Measurements from ENCODE around the gene EMILIN1. TPM values are rescaled to one million over a fixed set of nuclear protein-coding genes. Genes with fewer than 3 reads are reported as not detected.

The EMILIN1 gene
- total RNA-seq, 3 donors from 2014 or later: 25.6 to 94.7 (median 26.9) TPM

- TF ChIP-seq CTCF (IDR thresholded peaks at IDR 0.05) (no peak), POLR2AphosphoS5 (IDR thresholded peaks at IDR 0.05) (no peak), POLR2A (IDR thresholded peaks at IDR 0.05) (no peak)
- no peak for DNase-seq (ENCODE audit: low spot score in 2 of 2)
- intact Hi-C loops (cut with DNase I; ENCODE audit: low total_unique reads): loop anchor here (2.0 to 10.0 kb wide), 2 partner anchors 35 to 211 kb away; partner anchors contain the start of gene UCN
- peaks cover 0 to 4% of the 10 kb centered on the region in 2 donors for H3K4me1 ChIP-seq
- no peaks in the 10 kb centered on the region for H3K36me3 ChIP-seq
- H3K27ac ChIP-seq: no peak overlapping the region
- no peaks in the 10 kb centered on the region for H3K27me3 ChIP-seq
- H3K4me3 ChIP-seq: no peak overlapping the region
- H3K9me3 ChIP-seq: no peaks in the 10 kb centered on the region
Measured at GRCh38 chr2:27093430-27094352, 15.3 kb downstream of the EMILIN1 start.

- no peak for TF ChIP-seq CTCF (IDR thresholded peaks at IDR 0.05)
- no peak for TF ChIP-seq POLR2AphosphoS5 (IDR thresholded peaks at IDR 0.05)
- TF ChIP-seq POLR2A (IDR thresholded peaks at IDR 0.05): no peak
- Histone ChIP-seq H3K9me3 (no peaks in the 10 kb centered on the region), H3K27ac (no peak overlapping the region), H3K36me3 (no peaks in the 10 kb centered on the region), H3K4me1 (peaks cover 0 to 4% of the 10 kb centered on the region in 2 donors), H3K4me3 (no peak overlapping the region), H3K27me3 (no peaks in the 10 kb centered on the region)
- intact Hi-C loops (cut with DNase I; ENCODE audit: low total_unique reads): loop anchor here (2.0 to 10.0 kb wide), 2 partner anchors 34 to 210 kb away; partner anchors contain the start of gene UCN
- DNase-seq (ENCODE audit: low spot score in 2 of 2): no peak
Measured at GRCh38 chr2:27094353-27094984, 16.1 kb downstream of the EMILIN1 start.

DNA sequence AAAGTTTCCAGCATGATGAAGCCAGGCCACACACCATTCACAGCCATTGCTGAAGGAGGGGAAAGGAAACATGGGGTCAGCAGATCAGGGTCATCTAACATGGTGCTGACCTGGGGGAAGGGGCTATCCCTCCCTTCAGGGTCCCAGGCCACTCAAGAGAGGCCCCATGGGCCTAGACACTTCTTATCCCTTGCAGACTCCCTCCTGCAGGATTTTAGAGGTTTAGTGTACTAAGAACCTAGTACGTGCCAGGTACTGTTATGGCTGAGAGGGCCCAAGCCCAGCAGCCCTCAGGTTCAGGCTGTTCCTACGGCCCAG lies 17.0 kb downstream of the EMILIN1 start:
- intact Hi-C loops (cut with DNase I; ENCODE audit: low total_unique reads): loop anchor here (2.0 to 10.0 kb wide), 2 partner anchors 33 to 209 kb away; partner anchors contain the start of gene UCN
- TF ChIP-seq POLR2AphosphoS5 (IDR thresholded peaks at IDR 0.05): no peak
- no peak for TF ChIP-seq CTCF (IDR thresholded peaks at IDR 0.05)
- no peak for TF ChIP-seq POLR2A (IDR thresholded peaks at IDR 0.05)
- Histone ChIP-seq H3K4me1 (peaks cover 0 to 4% of the 10 kb centered on the region in 2 donors), H3K4me3 (no peak overlapping the region), H3K9me3 (no peaks in the 10 kb centered on the region), H3K27ac (no peak overlapping the region), H3K36me3 (no peaks in the 10 kb centered on the region), H3K27me3 (no peaks in the 10 kb centered on the region)
- no peak for DNase-seq (ENCODE audit: low spot score in 2 of 2)

DNA sequence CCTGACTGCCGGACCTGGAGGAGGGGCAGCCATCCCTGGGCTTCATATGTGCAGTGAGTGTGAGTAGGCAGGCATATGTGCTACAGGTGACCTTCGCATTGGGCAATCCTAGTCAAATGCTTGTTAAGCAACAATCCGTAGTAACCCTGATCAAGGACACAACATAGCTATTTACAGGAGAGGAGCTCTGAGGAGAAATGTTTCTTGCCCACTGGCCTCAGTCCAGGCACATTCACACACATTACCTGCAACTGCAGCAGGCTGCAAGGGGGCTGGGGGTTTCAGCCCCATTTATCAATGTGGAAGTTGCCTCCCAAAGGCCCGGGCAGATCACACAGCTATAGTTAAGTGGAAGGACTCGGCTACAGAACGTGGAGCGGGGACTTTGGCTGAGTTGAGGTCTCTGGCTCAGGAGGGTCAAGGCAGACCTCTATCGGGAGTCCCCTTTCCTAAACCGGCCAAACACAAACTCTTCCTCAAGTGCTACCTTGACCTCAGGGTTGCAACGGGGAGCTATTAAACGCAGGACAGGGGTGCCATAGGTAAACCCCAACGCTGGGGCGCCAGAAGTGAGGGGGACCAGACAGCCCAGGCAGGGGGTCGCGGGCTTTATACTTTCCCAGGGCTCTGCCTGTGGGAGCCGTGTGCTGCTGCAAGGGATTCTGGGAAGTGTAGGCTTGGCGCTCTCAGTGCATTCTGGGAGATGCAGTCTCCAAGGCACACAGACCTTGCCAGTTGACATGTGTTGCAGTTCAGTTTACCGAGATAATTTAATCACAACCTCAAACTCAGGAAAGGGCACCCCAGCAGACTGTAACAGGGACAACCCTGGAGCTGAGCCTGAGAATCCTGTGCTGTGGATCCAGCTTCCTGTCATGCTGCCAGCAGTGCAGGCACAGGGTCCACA lies 17.6 kb downstream of the EMILIN1 start:
- H3K36me3 ChIP-seq: no peaks in the 10 kb centered on the region
- intact Hi-C loops (cut with DNase I; ENCODE audit: low total_unique reads): loop anchor here (2.0 to 10.0 kb wide), 2 partner anchors 33 to 209 kb away; partner anchors contain the start of gene UCN
- peaks cover 0 to 4% of the 10 kb centered on the region in 2 donors for H3K4me1 ChIP-seq
- no peak for DNase-seq (ENCODE audit: low spot score in 2 of 2)
- H3K27me3 ChIP-seq: no peaks in the 10 kb centered on the region
- H3K9me3 ChIP-seq: no peaks in the 10 kb centered on the region
- no peak overlapping the region for H3K27ac ChIP-seq
- peak overlapping the region; percentile 19 to 56 (median 40) for H3K4me3 ChIP-seq
- no peak for TF ChIP-seq CTCF (IDR thresholded peaks at IDR 0.05)
- no peak for TF ChIP-seq POLR2A (IDR thresholded peaks at IDR 0.05)
- no peak for TF ChIP-seq POLR2AphosphoS5 (IDR thresholded peaks at IDR 0.05)

All from breast epithelium (tissue), 4 donors.